Measurements from ENCODE around the gene KRTAP10-5. TPM values are rescaled to one million over a fixed set of nuclear protein-coding genes. Genes with fewer than 3 reads are reported as not detected.

The KRTAP10-5 gene
- total and polyA plus RNA-seq, 9 of the 15 experiments (the other 6 are each of a cell fraction or from before 2014, with no cell fraction given) = not detected

DNA sequence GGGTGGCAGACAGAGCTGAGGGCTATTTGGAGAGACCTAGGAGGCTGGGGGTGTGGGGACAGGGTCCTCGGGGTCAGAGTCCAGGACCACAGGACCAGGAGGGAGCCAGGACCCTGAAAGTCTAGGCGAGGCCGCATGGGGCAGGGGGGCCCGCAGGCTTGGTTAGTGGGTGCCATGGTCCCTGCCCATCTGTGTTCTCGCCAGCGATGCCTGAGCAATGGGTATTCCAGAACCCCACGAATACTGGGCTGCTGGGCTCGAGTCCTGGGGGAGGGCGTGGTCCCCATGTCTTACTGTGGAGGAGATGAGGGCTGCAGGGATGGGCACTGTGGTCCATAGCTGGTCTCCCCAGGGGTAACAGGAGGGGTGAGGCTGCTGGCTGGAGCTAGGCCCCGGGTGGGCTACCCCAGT, 9.9 kb upstream of the KRTAP10-5 start:
- Histone ChIP-seq H3K79me2 (ENCODE audit: control insufficient read depth, insufficient read depth, low read length) (no peaks in the 10 kb centered on the region), H3K4me3 (no peak overlapping the region), H3K27me3 (ENCODE audit: control insufficient read depth in 2 of 2, insufficient read depth in 2 of 2, low read length in 2 of 2) (peaks cover 0 to 9% of the 10 kb centered on the region in 2 experiments; a peak in 1 of 5 replicates), H2AFZ (ENCODE audit: low read depth, low read length) (no peak overlapping the region), H3K4me1 (replicated peaks in 1 of 2; ENCODE audit: control insufficient read depth in 2 of 2, insufficient read depth in 2 of 2, low read length in 2 of 2) (peaks cover 22 to 37% of the 10 kb centered on the region in 2 experiments), H3K9me1 (ENCODE audit: control insufficient read depth, insufficient read depth, low read length) (no peaks in the 10 kb centered on the region), H3K9me3 (replicated peaks; ENCODE audit: control insufficient read depth, insufficient read depth, low read depth, low read length) (no peaks in the 10 kb centered on the region; the same call in 1 of the 2 replicates), H3K36me3 (ENCODE audit: control insufficient read depth, insufficient read depth, low read length) (no peaks in the 10 kb centered on the region), H3K27ac (ENCODE audit: extremely low read depth, low read depth, low read length) (no peak overlapping the region), H3K9ac (ENCODE audit: insufficient read depth in 1 of 2, low read depth in 2 of 2, low read length in 2 of 2) (peak overlapping the region in 1 of 2 experiments; percentile 68; a peak in 1 of 4 replicates), H4K20me1 (replicated peaks; ENCODE audit: control insufficient read depth, insufficient read depth, low read length) (no peaks in the 10 kb centered on the region), H3K4me2 (ENCODE audit: insufficient read depth, low read length) (no peak overlapping the region)
- BruUV-seq (replicated peaks) = no TSS peak
- intact Hi-C loops (cut with micrococcal nuclease) (no loop called here), in situ Hi-C loops (cut with MboI) (no loop called here)
- DNase-seq (ENCODE audit: extremely low read depth in 1 of 4, low spot score in 3 of 4) = no peak
- no peak for FAIRE-seq
- ChIA-PET POLR2A (interaction anchor here (0.5 to 0.6 kb wide), 3 partner anchors 61 to 522 kb away, joined by 3 to 4 read pairs (median 3); no protein-coding TSS in a partner anchor), CTCF (ENCODE audit: low intra/inter-chr PET ratio) (no interaction called here)
- 3% methylated on average over 7 of the region's 10 CpGs for WGBS (ENCODE audit: insufficient coverage, low coverage, missing lambda C conversion rate)
- TF ChIP-seq PCBP2 (IDR thresholded peaks at IDR 0.05; ENCODE audit: low read depth, low read length, poor library complexity, severe bottlenecking) (no peak), MAFK (IDR thresholded peaks at IDR 0.05; ENCODE audit: low read length) (no peak), TFAM (CRISPR knock-in tag; conservative IDR thresholded peaks at IDR 0.05) (no peak), ZNF184 (CRISPR knock-in tag; IDR thresholded peaks at IDR 0.05) (no peak), NBN (IDR thresholded peaks at IDR 0.05; ENCODE audit: low read depth) (no peak), MTA1 (IDR thresholded peaks at IDR 0.05; ENCODE audit: borderline replicate concordance) (no peak), ZNF436 (CRISPR knock-in tag; IDR thresholded peaks at IDR 0.05) (no peak), RAD51 (IDR thresholded peaks at IDR 0.05; ENCODE audit: borderline replicate concordance, low read depth) (no peak), ARNT (IDR thresholded peaks at IDR 0.05) (no peak), FIP1L1 (IDR thresholded peaks at IDR 0.05; ENCODE audit: low read depth, low read length, poor library complexity, severe bottlenecking) (no peak), MTA2 (IDR thresholded peaks at IDR 0.05; ENCODE audit: low read depth) (no peak)
- TF ChIP-seq, protein P1, sequence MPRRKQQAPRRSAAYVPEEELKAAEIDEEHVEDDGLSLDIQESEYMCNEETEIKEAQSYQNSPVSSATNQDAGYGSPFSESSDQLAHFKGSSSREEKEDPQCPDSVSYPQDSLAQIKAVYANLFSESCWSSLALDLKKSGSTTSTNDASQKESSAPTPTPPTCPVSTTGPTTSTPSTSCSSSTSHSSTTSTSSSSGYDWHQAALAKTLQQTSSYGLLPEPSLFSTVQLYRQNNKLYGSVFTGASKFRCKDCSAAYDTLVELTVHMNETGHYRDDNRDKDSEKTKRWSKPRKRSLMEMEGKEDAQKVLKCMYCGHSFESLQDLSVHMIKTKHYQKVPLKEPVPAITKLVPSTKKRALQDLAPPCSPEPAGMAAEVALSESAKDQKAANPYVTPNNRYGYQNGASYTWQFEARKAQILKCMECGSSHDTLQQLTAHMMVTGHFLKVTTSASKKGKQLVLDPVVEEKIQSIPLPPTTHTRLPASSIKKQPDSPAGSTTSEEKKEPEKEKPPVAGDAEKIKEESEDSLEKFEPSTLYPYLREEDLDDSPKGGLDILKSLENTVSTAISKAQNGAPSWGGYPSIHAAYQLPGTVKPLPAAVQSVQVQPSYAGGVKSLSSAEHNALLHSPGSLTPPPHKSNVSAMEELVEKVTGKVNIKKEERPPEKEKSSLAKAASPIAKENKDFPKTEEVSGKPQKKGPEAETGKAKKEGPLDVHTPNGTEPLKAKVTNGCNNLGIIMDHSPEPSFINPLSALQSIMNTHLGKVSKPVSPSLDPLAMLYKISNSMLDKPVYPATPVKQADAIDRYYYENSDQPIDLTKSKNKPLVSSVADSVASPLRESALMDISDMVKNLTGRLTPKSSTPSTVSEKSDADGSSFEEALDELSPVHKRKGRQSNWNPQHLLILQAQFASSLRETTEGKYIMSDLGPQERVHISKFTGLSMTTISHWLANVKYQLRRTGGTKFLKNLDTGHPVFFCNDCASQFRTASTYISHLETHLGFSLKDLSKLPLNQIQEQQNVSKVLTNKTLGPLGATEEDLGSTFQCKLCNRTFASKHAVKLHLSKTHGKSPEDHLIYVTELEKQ (CRISPR knock-in tag; IDR thresholded peaks at IDR 0.05) = no peak
- TF ChIP-seq, protein P2, sequence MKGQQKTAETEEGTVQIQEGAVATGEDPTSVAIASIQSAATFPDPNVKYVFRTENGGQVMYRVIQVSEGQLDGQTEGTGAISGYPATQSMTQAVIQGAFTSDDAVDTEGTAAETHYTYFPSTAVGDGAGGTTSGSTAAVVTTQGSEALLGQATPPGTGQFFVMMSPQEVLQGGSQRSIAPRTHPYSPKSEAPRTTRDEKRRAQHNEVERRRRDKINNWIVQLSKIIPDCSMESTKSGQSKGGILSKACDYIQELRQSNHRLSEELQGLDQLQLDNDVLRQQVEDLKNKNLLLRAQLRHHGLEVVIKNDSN (CRISPR knock-in tag; IDR thresholded peaks at IDR 0.05) = no peak
- TF ChIP-seq, protein P3, sequence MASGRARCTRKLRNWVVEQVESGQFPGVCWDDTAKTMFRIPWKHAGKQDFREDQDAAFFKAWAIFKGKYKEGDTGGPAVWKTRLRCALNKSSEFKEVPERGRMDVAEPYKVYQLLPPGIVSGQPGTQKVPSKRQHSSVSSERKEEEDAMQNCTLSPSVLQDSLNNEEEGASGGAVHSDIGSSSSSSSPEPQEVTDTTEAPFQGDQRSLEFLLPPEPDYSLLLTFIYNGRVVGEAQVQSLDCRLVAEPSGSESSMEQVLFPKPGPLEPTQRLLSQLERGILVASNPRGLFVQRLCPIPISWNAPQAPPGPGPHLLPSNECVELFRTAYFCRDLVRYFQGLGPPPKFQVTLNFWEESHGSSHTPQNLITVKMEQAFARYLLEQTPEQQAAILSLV (tag; IDR thresholded peaks at IDR 0.05) = no peak
- TF ChIP-seq, protein P4, sequence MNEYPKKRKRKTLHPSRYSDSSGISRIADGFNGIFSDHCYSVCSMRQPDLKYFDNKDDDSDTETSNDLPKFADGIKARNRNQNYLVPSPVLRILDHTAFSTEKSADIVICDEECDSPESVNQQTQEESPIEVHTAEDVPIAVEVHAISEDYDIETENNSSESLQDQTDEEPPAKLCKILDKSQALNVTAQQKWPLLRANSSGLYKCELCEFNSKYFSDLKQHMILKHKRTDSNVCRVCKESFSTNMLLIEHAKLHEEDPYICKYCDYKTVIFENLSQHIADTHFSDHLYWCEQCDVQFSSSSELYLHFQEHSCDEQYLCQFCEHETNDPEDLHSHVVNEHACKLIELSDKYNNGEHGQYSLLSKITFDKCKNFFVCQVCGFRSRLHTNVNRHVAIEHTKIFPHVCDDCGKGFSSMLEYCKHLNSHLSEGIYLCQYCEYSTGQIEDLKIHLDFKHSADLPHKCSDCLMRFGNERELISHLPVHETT (CRISPR knock-in tag; conservative IDR thresholded peaks at IDR 0.05 in 1 of 2, IDR thresholded peaks at IDR 0.05 in 1 of 2) = no peak
- no peak for ATAC-seq
